Stimulated activated effector memory CD8-positive, alpha-beta T cell treated with anti-CD3 and anti-CD28 coated beads, Interleukin-12 subunit alpha, Interleukin-12 subunit beta, amount 100 ng/mL, for 72 hours (primary cell): ENCODE results near the gene RAI14.

ENCODE experiments used
- ATAC-seq: fragments of 150-1000 bp; cut with Tn5 transposase; 2 replicates; pipeline ENCODE4 v1.10.0; 2021
- DNase-seq, 2 donors: peaks; one replicate each; pipeline ENCODE4 v3.0.0; 2021 to 2022; ENCODE audit warnings: low spot score in 2 of 2
- H3K27ac Mint-ChIP-seq: one replicate; pipeline ENCODE4 v1.8.0; 2022; ENCODE audit warnings: mild to moderate bottlenecking, mixed read lengths
- H3K36me3 Mint-ChIP-seq: one replicate; pipeline ENCODE4 v1.8.0; 2022; ENCODE audit warnings: mild to moderate bottlenecking, mixed read lengths
- H3K4me1 Mint-ChIP-seq: one replicate; pipeline ENCODE4 v1.8.0; 2022; ENCODE audit warnings: mixed read lengths
- H3K4me3 Mint-ChIP-seq: one replicate; pipeline ENCODE4 v1.8.0; 2022; ENCODE audit warnings: mild to moderate bottlenecking, mixed read lengths
- H3K9me3 Mint-ChIP-seq: one replicate; pipeline ENCODE4 v1.8.0; 2022; ENCODE audit warnings: mixed read lengths

Gene RAI14

DNA sequence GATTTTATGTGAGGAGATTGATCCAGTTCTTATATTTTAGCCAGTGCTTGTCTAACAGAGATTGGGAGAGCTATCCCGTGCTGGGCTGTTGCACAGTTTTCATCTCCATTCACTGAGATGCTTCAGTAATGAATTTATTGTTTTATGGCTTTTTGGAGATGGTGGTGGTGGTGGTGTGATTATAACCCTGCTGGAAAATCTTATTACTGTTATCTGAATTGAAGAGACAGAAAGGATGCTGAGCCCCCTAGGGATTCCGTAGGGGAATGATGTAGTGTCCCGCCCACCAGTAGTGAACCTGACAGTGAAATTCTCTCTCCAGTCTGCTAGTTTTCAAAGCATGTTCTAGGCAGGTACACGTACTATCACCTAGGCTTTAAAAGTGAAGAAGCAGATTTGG is 1.9 kb downstream of the RAI14 start:
- no peak for DNase-seq
- Mint-ChIP-seq H3K4me3 (peak overlapping the region; percentile 77), H3K4me1 (peaks cover 21% of the 10 kb centered on the region), H3K9me3 (no peaks in the 10 kb centered on the region), H3K27ac (no peak overlapping the region), H3K36me3 (no peaks in the 10 kb centered on the region)
- ATAC-seq = no peak

GRCh38 chr5:34659168-34659567 is 3.0 kb downstream of the RAI14 start:
- no peaks in the 10 kb centered on the region for H3K36me3 Mint-ChIP-seq
- peaks cover 21% of the 10 kb centered on the region for H3K4me1 Mint-ChIP-seq
- H3K4me3 Mint-ChIP-seq = no peak overlapping the region
- no peak overlapping the region for H3K27ac Mint-ChIP-seq
- DNase-seq (no peak), ATAC-seq (no peak)
- no peaks in the 10 kb centered on the region for H3K9me3 Mint-ChIP-seq

- H3K9me3 Mint-ChIP-seq = no peaks in the 10 kb centered on the region
- ATAC-seq = no peak
- H3K4me1 Mint-ChIP-seq = peaks cover 13% of the 10 kb centered on the region
- no peak overlapping the region for H3K4me3 Mint-ChIP-seq
- H3K36me3 Mint-ChIP-seq = no peaks in the 10 kb centered on the region
- DNase-seq = no peak
- no peak overlapping the region for H3K27ac Mint-ChIP-seq
Measured at GRCh38 chr5:34660444-34660843, 4.3 kb downstream of the RAI14 start.

DNA sequence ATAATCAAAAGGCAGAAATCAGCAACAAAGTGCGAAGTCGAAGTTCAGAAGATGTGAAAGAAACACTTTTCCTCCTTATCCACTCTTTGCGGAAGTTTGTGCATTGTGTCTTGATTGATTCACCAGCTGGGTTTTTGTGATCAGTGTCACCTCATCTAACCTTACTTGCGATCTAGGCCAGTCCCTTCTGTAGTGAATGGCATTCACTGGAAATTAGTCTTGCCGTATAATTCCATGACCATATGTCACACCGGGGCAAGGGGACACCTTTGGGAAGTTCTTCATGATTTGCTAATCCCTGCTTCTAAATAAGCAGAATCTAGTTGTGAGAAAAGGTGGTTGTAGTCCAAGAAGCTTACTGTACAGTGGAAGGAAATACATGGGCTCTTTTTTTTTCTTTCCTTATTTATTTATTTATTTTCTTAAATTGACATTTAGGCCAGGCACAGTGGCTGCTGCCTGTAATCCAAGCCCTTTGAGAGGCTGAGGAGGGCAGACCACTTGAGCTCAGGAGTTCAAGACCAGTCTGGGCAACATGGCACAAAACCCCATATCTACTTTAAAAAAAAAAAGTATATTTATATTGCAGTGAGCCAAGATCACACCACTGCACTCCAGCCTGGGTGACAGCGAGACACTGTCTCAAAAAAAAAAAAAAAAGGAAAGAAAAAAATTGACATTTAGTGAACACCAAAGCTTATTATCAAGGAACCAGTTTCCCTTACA is 7.8 kb downstream of the RAI14 start:
- DNase-seq = no peak
- ATAC-seq = no peak
- H3K4me1 Mint-ChIP-seq = no peaks in the 10 kb centered on the region
- H3K9me3 Mint-ChIP-seq = no peaks in the 10 kb centered on the region
- H3K36me3 Mint-ChIP-seq = no peaks in the 10 kb centered on the region
- no peak overlapping the region for H3K4me3 Mint-ChIP-seq
- H3K27ac Mint-ChIP-seq = no peak overlapping the region

GRCh38 chr5:34666392-34667080 is 10.4 kb downstream of the RAI14 start:
- Mint-ChIP-seq H3K36me3 (no peaks in the 10 kb centered on the region), H3K9me3 (no peaks in the 10 kb centered on the region), H3K4me3 (no peak overlapping the region), H3K4me1 (no peaks in the 10 kb centered on the region), H3K27ac (no peak overlapping the region)
- ATAC-seq = no peak
- DNase-seq = no peak

DNA sequence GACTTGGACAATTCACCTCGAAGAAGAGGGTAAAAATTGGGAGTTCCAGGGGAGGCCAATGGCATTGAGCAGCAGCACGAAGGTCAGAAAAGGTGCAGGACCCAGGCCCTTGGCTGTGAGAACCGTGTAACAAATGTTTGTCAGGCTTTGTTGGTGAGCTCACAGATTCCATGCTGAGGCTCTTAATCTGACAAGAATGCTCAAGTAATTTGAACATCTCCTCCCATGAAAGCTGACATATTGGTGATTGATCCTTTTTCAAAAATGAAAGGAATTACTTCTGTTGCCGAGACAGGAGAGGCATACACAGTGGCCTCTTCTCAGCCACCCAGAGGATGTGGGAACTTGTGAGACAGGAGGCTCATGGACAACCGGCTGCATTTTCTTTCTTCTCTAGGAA is 11.6 kb downstream of the RAI14 start:
- no peak for DNase-seq
- Mint-ChIP-seq H3K36me3 (no peaks in the 10 kb centered on the region), H3K9me3 (no peaks in the 10 kb centered on the region), H3K4me1 (no peaks in the 10 kb centered on the region), H3K4me3 (no peak overlapping the region), H3K27ac (no peak overlapping the region)
- no peak for ATAC-seq

DNA sequence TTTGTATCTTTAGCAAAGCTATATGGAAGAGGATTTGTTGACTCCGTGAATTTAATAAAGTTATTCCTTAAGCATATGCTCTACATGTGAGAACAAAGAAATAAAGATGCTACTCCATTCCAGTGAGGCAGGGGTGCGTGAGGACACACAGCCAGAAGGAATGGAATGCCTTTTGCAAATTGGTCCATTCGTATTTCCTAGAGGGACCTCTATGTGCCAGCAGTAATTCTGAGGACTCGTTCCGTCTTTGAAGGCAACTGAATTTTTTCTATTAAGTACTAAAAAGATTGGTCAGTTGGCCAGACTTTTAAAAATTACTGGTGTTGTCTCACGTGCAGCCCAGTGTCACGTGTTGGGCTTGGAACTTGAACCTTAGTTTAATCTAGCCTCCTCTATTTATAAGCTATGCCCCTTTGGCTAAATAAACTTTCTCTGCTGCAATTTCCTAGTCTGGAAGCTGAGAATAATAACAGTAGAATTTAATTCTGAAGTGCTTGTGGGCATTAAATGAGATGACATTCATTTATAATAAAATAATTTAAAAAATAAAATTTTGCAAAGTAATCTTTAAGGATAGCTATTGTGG is 13.9 kb downstream of the RAI14 start:
- Mint-ChIP-seq H3K36me3 (no peaks in the 10 kb centered on the region), H3K4me3 (no peak overlapping the region), H3K9me3 (no peaks in the 10 kb centered on the region), H3K4me1 (no peaks in the 10 kb centered on the region), H3K27ac (no peak overlapping the region)
- no peak for ATAC-seq
- no peak for DNase-seq

- no peak overlapping the region for H3K4me3 Mint-ChIP-seq
- H3K27ac Mint-ChIP-seq = no peak overlapping the region
- DNase-seq = no peak
- no peak for ATAC-seq
- H3K9me3 Mint-ChIP-seq = no peaks in the 10 kb centered on the region
- no peaks in the 10 kb centered on the region for H3K36me3 Mint-ChIP-seq
- H3K4me1 Mint-ChIP-seq = no peaks in the 10 kb centered on the region
Measured at GRCh38 chr5:34672196-34672595, 16.1 kb downstream of the RAI14 start.

GRCh38 chr5:34673463-34674125 is 17.5 kb downstream of the RAI14 start:
- no peak overlapping the region for H3K4me3 Mint-ChIP-seq
- no peaks in the 10 kb centered on the region for H3K36me3 Mint-ChIP-seq
- ATAC-seq (peak; percentile 8), DNase-seq (no peak)
- no peaks in the 10 kb centered on the region for H3K9me3 Mint-ChIP-seq
- H3K4me1 Mint-ChIP-seq = no peaks in the 10 kb centered on the region
- H3K27ac Mint-ChIP-seq = no peak overlapping the region

GRCh38 chr5:34674187-34674586 is 18.1 kb downstream of the RAI14 start:
- Mint-ChIP-seq H3K9me3 (no peaks in the 10 kb centered on the region), H3K4me1 (no peaks in the 10 kb centered on the region), H3K27ac (no peak overlapping the region), H3K36me3 (no peaks in the 10 kb centered on the region), H3K4me3 (no peak overlapping the region)
- DNase-seq (no peak), ATAC-seq (no peak)

- no peak overlapping the region for H3K4me3 Mint-ChIP-seq
- H3K9me3 Mint-ChIP-seq = no peaks in the 10 kb centered on the region
- no peak overlapping the region for H3K27ac Mint-ChIP-seq
- ATAC-seq = no peak
- no peaks in the 10 kb centered on the region for H3K4me1 Mint-ChIP-seq
- DNase-seq = no peak
- no peaks in the 10 kb centered on the region for H3K36me3 Mint-ChIP-seq
Measured at GRCh38 chr5:34675857-34676256, 19.7 kb downstream of the RAI14 start.

- no peaks in the 10 kb centered on the region for H3K36me3 Mint-ChIP-seq
- DNase-seq (no peak), ATAC-seq (no peak)
- no peak overlapping the region for H3K4me3 Mint-ChIP-seq
- no peaks in the 10 kb centered on the region for H3K9me3 Mint-ChIP-seq
- H3K4me1 Mint-ChIP-seq = no peaks in the 10 kb centered on the region
- no peak overlapping the region for H3K27ac Mint-ChIP-seq
Measured at GRCh38 chr5:34676416-34676815, 20.3 kb downstream of the RAI14 start.

DNA sequence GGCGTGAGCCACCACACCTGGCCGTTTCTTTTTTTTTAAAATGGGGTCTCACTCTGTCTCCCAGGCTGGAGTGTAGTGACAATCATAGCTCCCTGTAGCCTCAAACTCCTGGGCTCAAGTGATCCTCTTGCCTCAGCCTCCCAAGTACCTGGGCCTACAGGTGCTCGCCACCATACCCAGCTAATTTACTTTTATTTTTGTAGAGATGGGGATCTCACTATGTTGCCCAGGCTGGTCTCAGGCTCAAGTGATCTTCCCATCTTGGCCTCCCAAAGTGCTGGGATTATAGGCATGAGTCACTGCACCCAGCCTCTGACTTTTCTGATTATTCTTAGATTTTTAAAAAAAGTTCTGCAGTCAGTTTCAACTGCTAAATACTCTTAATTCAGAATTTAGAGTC is 21.3 kb downstream of the RAI14 start:
- no peaks in the 10 kb centered on the region for H3K9me3 Mint-ChIP-seq
- ATAC-seq (no peak), DNase-seq (no peak)
- no peaks in the 10 kb centered on the region for H3K36me3 Mint-ChIP-seq
- no peak overlapping the region for H3K27ac Mint-ChIP-seq
- H3K4me1 Mint-ChIP-seq = no peaks in the 10 kb centered on the region
- H3K4me3 Mint-ChIP-seq = no peak overlapping the region

DNA sequence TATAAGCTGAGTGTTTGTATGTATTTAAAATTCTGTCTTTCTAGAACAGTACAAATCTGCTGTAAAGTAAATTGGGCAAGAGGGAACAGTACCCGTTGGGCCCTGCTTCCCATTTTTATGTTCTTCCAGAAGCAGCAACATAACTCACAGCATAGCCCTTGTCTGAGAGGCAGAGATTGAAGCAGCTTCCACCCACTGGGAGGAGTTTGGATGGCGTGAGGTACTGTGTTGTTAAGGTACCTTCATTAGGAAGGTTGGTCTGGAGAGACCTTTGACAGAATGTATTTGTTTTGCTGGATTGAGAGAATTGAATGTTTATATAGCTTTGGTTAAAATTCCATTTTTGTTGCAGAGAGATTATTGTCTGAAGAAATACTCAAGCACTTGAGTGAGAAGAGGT is 24.8 kb downstream of the RAI14 start:
- ATAC-seq = no peak
- H3K27ac Mint-ChIP-seq = no peak overlapping the region
- no peak overlapping the region for H3K4me3 Mint-ChIP-seq
- H3K36me3 Mint-ChIP-seq = no peaks in the 10 kb centered on the region
- no peak for DNase-seq
- H3K9me3 Mint-ChIP-seq = no peaks in the 10 kb centered on the region
- no peaks in the 10 kb centered on the region for H3K4me1 Mint-ChIP-seq

GRCh38 chr5:34682926-34683623 is 26.9 kb downstream of the RAI14 start:
- DNase-seq = no peak
- no peaks in the 10 kb centered on the region for H3K4me1 Mint-ChIP-seq
- ATAC-seq = no peak
- H3K36me3 Mint-ChIP-seq = no peaks in the 10 kb centered on the region
- H3K9me3 Mint-ChIP-seq = no peaks in the 10 kb centered on the region
- H3K4me3 Mint-ChIP-seq = no peak overlapping the region
- no peak overlapping the region for H3K27ac Mint-ChIP-seq
